Embryonic facial prominence (tissue), 1 donor: Measurements from ENCODE around the gene CAMK1D.

Source experiments
- DNase-seq: peaks from one replicate; pipeline ENCODE4 v3.0.0-alpha.2; 2016; ENCODE audit errors: extremely low spot score

The CAMK1D gene

GRCh38 chr10:12822126-12822892 lies 473.0 kb downstream of the CAMK1D start:
- DNase-seq, result no peak

GRCh38 chr10:12822893-12823170 lies 473.5 kb downstream of the CAMK1D start:
- DNase-seq, result no peak

- DNase-seq, result no peak
Observed at GRCh38 chr10:12823328-12823727, 474.0 kb downstream of the CAMK1D start.

- no peak for DNase-seq
Observed at GRCh38 chr10:12825260-12825849, 476.0 kb downstream of the CAMK1D start.

GRCh38 chr10:12826800-12827372 lies 477.5 kb downstream of the CAMK1D start:
- DNase-seq, result no peak

GRCh38 chr10:12828736-12829135 lies 479.4 kb downstream of the CAMK1D start:
- no peak for DNase-seq

GRCh38 chr10:12829831-12830390 lies 480.6 kb downstream of the CAMK1D start:
- DNase-seq, result no peak

GRCh38 chr10:12832096-12832495 lies 482.7 kb downstream of the CAMK1D start:
- no peak for DNase-seq

GRCh38 chr10:12833451-12833850 lies 484.1 kb downstream of the CAMK1D start:
- DNase-seq, result no peak

- no peak for DNase-seq
Observed at GRCh38 chr10:12834116-12834665, 484.8 kb downstream of the CAMK1D start.

- DNase-seq, result no peak
Observed at GRCh38 chr10:12834721-12835120, 485.4 kb downstream of the CAMK1D start.

- DNase-seq, result no peak
Observed at GRCh38 chr10:12835709-12836108, 486.4 kb downstream of the CAMK1D start.

- no peak for DNase-seq
Observed at GRCh38 chr10:12838366-12838765, 489.0 kb downstream of the CAMK1D start.

GRCh38 chr10:12838995-12839927 lies 489.9 kb downstream of the CAMK1D start:
- DNase-seq, result no peak

GRCh38 chr10:12839941-12840611 lies 490.7 kb downstream of the CAMK1D start:
- DNase-seq, result no peak

- DNase-seq, result no peak
Observed at GRCh38 chr10:12841426-12841825, 492.1 kb downstream of the CAMK1D start.

GRCh38 chr10:12841826-12842225 lies 492.5 kb downstream of the CAMK1D start:
- no peak for DNase-seq

GRCh38 chr10:12842310-12842709 lies 493.0 kb downstream of the CAMK1D start:
- DNase-seq, result no peak

GRCh38 chr10:12843296-12843945 lies 494.1 kb downstream of the CAMK1D start:
- no peak for DNase-seq

- peak; percentile 77 for DNase-seq
Observed at GRCh38 chr10:12844811-12845483, 495.6 kb downstream of the CAMK1D start.
